Measurements from ENCODE around the gene BPHL.
A peak's percentile ranks its signal among the peaks of the same experiment; 100 is the strongest.

Gene BPHL

GRCh38 chr6:3073382-3073781 lies 45.1 kb upstream of the BPHL start:
- no peaks in the 10 kb centered on the region for H3K9me3 ChIP-seq (ENCODE audit: insufficient read depth, low read length)
- peaks cover 8% of the 10 kb centered on the region; the same call in 1 of the 2 replicates for H3K36me3 ChIP-seq (ENCODE audit: low read length)
- H4K20me1 ChIP-seq (ENCODE audit: low read depth, low read length) = no peaks in the 10 kb centered on the region
- H3F3A ChIP-seq (ENCODE audit: insufficient read depth) = peaks cover 22% of the 10 kb centered on the region
- H3K9ac ChIP-seq (ENCODE audit: low read length) = no peak overlapping the region
- no peaks in the 10 kb centered on the region for H3K27me3 ChIP-seq (ENCODE audit: low read length)
- no peak overlapping the region for H3K27ac ChIP-seq (ENCODE audit: low read depth, low read length)
- no peak for TF ChIP-seq EZH2phosphoT487 (conservative IDR thresholded peaks at IDR 0.05; ENCODE audit: low read length)
- TF ChIP-seq, protein P1, sequence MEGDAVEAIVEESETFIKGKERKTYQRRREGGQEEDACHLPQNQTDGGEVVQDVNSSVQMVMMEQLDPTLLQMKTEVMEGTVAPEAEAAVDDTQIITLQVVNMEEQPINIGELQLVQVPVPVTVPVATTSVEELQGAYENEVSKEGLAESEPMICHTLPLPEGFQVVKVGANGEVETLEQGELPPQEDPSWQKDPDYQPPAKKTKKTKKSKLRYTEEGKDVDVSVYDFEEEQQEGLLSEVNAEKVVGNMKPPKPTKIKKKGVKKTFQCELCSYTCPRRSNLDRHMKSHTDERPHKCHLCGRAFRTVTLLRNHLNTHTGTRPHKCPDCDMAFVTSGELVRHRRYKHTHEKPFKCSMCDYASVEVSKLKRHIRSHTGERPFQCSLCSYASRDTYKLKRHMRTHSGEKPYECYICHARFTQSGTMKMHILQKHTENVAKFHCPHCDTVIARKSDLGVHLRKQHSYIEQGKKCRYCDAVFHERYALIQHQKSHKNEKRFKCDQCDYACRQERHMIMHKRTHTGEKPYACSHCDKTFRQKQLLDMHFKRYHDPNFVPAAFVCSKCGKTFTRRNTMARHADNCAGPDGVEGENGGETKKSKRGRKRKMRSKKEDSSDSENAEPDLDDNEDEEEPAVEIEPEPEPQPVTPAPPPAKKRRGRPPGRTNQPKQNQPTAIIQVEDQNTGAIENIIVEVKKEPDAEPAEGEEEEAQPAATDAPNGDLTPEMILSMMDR (IDR thresholded peaks at IDR 0.05; ENCODE audit: insufficient read depth, low read length, poor library complexity, severe bottlenecking) = no peak
- no peak overlapping the region for H3K4me3 ChIP-seq (ENCODE audit: insufficient read depth, low read length, poor library complexity, severe bottlenecking)
- peaks cover 76% of the 10 kb centered on the region for H3K79me2 ChIP-seq (ENCODE audit: insufficient read depth, low read length)
- no peaks in the 10 kb centered on the region for H3K9me2 ChIP-seq (replicated peaks; ENCODE audit: insufficient read depth, low read length)
- no peak overlapping the region for H2AFZ ChIP-seq (ENCODE audit: low read depth, low read length, severe bottlenecking)
- H3K4me2 ChIP-seq (ENCODE audit: low read depth, low read length, poor library complexity, severe bottlenecking) = no peak overlapping the region

- Histone ChIP-seq H3K9me2 (replicated peaks; ENCODE audit: insufficient read depth, low read length) (no peaks in the 10 kb centered on the region), H3K9ac (ENCODE audit: low read length) (peak overlapping the region; percentile 27), H3K27ac (ENCODE audit: low read depth, low read length) (peak overlapping the region; percentile 44), H3K4me3 (ENCODE audit: insufficient read depth, low read length, poor library complexity, severe bottlenecking) (peak overlapping the region; percentile 3), H3K4me2 (ENCODE audit: low read depth, low read length, poor library complexity, severe bottlenecking) (peak overlapping the region; percentile 53), H3F3A (ENCODE audit: insufficient read depth) (peaks cover 14% of the 10 kb centered on the region), H3K36me3 (ENCODE audit: low read length) (peaks cover 10% of the 10 kb centered on the region), H3K79me2 (ENCODE audit: insufficient read depth, low read length) (peaks cover 58% of the 10 kb centered on the region), H3K27me3 (ENCODE audit: low read length) (no peaks in the 10 kb centered on the region), H4K20me1 (ENCODE audit: low read depth, low read length) (no peaks in the 10 kb centered on the region), H2AFZ (ENCODE audit: low read depth, low read length, severe bottlenecking) (no peak overlapping the region), H3K9me3 (ENCODE audit: insufficient read depth, low read length) (no peaks in the 10 kb centered on the region)
- TF ChIP-seq, protein P1 (IDR thresholded peaks at IDR 0.05; ENCODE audit: insufficient read depth, low read length, poor library complexity, severe bottlenecking) = no peak
- TF ChIP-seq EZH2phosphoT487 (conservative IDR thresholded peaks at IDR 0.05; ENCODE audit: low read length) = no peak
Observed at GRCh38 chr6:3075772-3076113, 42.8 kb upstream of the BPHL start.

GRCh38 chr6:3076320-3076719 lies 42.2 kb upstream of the BPHL start:
- TF ChIP-seq EZH2phosphoT487 (conservative IDR thresholded peaks at IDR 0.05; ENCODE audit: low read length) = no peak
- TF ChIP-seq, protein P1 (IDR thresholded peaks at IDR 0.05; ENCODE audit: insufficient read depth, low read length, poor library complexity, severe bottlenecking) = no peak
- no peak overlapping the region for H2AFZ ChIP-seq (ENCODE audit: low read depth, low read length, severe bottlenecking)
- H4K20me1 ChIP-seq (ENCODE audit: low read depth, low read length) = no peaks in the 10 kb centered on the region
- no peaks in the 10 kb centered on the region for H3K9me2 ChIP-seq (replicated peaks; ENCODE audit: insufficient read depth, low read length)
- H3K27ac ChIP-seq (ENCODE audit: low read depth, low read length) = peak overlapping the region; percentile 44
- H3K27me3 ChIP-seq (ENCODE audit: low read length) = no peaks in the 10 kb centered on the region
- H3K9me3 ChIP-seq (ENCODE audit: insufficient read depth, low read length) = no peaks in the 10 kb centered on the region
- H3F3A ChIP-seq (ENCODE audit: insufficient read depth) = peaks cover 8% of the 10 kb centered on the region; the same call in 1 of the 2 replicates
- H3K9ac ChIP-seq (ENCODE audit: low read length) = peak overlapping the region; percentile 27
- H3K4me2 ChIP-seq (ENCODE audit: low read depth, low read length, poor library complexity, severe bottlenecking) = peak overlapping the region; percentile 53
- no peak overlapping the region for H3K4me3 ChIP-seq (ENCODE audit: insufficient read depth, low read length, poor library complexity, severe bottlenecking)
- peaks cover 52% of the 10 kb centered on the region for H3K79me2 ChIP-seq (ENCODE audit: insufficient read depth, low read length)
- H3K36me3 ChIP-seq (ENCODE audit: low read length) = peaks cover 10% of the 10 kb centered on the region
